ENCODE measurements around the gene SHCBP1.

Gene SHCBP1

DNA sequence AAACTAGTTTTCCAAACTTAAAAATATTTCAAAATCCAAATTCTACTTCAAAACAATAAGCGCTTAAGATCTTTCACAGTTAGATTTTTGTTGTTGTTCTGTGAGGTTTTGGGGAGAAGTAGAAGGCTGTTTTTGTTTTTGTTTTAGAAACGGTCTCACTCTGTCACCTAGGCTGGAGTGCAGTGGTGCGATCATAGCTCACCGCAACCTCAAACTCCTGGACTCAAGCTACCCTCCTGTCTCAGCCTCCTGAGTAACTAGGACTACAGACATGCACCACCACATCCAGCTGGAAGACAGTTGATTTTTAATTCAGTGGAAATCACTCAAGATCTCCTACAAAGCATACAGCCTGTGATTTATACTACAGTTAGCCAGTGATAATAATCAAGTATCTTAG lies 2.7 kb downstream of the SHCBP1 start:
- no peak for DNase-seq (ENCODE audit: low read depth)

GRCh38 chr16:46614006-46614405 lies 7.2 kb downstream of the SHCBP1 start:
- no peak for DNase-seq (ENCODE audit: low read depth)

- DNase-seq (ENCODE audit: low read depth): no peak
These were observed 7.8 kb downstream of the SHCBP1 start for GRCh38 chr16:46613352-46613751.

DNA sequence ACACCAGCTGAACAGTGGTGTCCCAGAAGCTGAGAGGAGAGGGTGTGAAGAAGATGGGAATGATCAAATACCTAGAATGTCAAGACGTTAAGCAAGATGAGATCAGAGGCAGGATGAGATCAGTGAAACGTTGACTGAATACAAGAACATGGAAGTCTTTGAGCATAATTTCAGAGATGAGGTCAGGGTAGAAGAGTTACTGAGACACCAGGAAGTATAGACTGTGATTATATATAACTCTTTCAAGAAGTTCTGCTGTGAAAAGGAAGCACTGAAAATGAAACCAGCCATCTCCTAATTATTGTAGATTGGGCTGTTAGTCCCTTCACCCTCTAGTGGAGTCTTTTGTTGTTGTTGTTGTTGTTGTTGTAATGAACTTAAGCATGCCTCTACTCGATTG lies 9.1 kb downstream of the SHCBP1 start:
- no peak for DNase-seq (ENCODE audit: low read depth)

GRCh38 chr16:46607529-46607928 lies 13.7 kb downstream of the SHCBP1 start:
- DNase-seq (ENCODE audit: low read depth): no peak

GRCh38 chr16:46606231-46606630 lies 14.9 kb downstream of the SHCBP1 start:
- DNase-seq (ENCODE audit: low read depth): no peak

- DNase-seq (ENCODE audit: low read depth): no peak
These were observed 29.9 kb downstream of the SHCBP1 start for GRCh38 chr16:46591257-46591656.

- no peak for DNase-seq (ENCODE audit: low read depth)
These were observed 35.1 kb downstream of the SHCBP1 start for GRCh38 chr16:46586011-46586577.

DNA sequence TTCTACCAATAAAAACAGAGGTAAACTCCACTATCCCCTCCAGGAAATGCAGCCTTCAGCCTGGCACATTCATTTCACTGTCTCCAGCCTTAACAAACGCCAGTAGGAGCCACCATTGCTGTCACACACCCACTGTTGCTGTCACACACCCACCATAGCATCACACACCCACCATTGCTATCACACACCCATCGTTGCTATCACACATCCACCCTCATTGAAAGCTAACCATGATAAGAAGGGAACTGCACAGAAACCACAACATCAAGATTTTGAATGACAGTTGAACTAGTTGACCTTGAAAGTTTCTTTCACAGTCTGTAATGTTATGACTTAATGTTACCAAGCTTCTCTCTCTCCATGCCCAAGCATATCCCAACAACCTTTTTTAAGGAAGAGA lies 38.1 kb downstream of the SHCBP1 start:
- DNase-seq (ENCODE audit: low read depth): no peak

- no peak for DNase-seq (ENCODE audit: low read depth)
These were observed 38.9 kb downstream of the SHCBP1 start for GRCh38 chr16:46582313-46582712.

DNA sequence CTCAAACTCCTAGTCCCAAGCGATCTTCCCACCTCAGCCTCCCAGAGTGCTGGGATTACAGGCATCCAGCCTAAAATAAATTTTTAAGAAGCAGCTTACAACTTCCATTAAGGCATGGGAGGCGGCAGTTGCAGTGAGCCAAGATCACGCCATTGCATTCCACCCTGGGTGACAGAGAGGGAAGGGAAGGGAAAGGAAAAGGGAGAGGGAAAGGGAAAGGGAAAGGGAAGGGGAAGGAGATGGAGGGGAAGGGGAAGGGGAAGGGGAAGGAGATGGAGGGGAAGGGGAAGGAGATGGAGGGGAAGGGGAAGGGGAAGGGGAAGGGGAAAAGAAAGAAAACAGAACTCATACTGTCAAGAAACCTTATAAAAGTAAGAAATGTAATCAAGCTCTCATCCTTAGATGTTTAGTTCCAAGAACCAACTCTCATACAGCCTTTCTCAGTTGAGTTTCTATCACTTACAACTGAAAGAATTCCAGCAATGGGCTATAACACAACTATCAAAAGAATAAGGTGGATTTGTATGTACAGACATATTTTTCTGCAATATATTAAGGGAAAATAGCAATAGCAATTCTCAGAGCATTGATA lies 43.1 kb downstream of the SHCBP1 start:
- no peak for DNase-seq (ENCODE audit: low read depth)

- DNase-seq (ENCODE audit: low read depth): no peak
These were observed 47.4 kb downstream of the SHCBP1 start for GRCh38 chr16:46573834-46574159.

GRCh38 chr16:46573008-46573833 lies 48.0 kb downstream of the SHCBP1 start:
- DNase-seq (ENCODE audit: low read depth): peak; percentile 35

DNA sequence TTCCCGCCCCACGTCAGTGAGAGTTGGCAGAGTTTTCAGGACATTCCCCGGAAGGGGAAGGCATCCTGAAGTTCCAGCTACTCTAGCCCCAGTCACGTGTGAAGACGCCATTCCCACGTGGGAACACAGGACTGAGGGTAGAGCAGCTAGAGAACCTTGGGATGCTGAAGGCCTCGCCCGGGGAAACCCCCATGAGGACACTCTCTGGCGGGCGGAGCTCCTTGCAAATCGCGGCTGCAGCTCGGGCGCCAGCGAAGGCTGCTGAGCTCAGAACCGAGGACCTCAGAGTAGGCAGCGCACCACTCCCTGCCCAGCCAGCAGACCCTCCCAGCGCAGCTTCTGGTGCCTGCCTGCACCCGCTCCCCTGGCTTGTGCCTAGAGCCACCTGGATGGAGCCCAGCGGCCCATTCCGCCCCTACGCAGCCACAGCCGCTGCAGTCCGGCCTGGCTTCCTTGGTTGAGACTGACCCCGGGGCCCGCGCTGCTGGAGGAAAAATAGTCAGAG lies 51.9 kb downstream of the SHCBP1 start:
- DNase-seq (ENCODE audit: low read depth): no peak

DNA sequence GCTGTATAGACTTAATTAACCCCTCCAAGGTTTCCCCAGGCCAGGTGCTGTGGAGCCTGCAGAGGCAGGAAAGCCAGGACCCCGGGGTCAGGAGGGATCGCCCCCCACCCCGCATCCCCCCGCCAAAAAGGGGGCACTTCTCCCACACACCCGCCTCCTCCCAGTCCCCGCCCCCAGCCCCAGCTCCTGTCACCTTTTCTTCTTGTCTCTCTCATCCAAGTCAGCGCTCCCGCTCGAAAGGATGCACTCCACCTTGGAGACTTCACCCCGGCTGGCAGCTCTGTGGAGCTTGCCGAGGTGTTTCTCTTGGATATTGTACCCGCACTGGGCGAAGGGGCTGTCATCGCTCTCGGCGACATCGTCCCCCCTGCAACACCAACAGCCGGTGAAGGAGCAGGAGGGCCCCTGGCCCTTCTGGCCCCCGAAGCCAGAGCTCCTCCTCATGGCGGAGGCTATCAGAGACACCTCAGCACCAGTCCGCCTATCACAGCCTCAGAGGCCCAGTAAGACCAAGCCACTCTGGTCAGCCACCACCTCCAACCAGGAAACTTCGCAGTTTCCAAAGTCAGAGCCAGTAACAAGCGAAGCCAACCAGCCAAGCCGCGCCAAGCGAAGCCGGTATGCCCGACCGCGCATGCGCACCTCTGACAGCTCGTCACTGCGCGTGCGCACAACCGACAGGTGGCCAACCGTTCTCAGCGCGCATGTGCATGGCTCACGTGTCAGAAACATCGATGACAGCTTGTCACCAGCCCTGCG lies 52.5 kb downstream of the SHCBP1 start:
- DNase-seq (ENCODE audit: low read depth): no peak

- no peak for DNase-seq (ENCODE audit: low read depth)
These were observed 58.2 kb downstream of the SHCBP1 start for GRCh38 chr16:46562979-46563378.

DNA sequence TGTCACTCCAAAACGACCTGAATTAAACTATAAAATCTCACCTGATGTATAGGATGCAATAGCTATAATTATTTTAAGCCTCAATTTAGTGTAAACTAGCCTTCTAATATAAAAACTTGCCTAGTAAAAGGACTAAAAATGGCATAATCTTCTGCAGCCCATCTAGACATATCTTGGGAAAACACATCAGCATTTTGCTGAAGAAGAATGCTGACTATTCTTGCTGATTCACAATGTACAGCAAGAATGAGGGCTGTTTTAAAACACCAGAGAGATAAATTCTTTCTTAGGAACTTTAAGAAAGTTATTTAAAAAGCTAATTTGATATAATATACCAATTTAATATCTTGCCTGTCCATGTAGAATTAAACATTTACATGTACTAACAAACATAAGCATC lies 63.2 kb downstream of the SHCBP1 start:
- DNase-seq (ENCODE audit: low read depth): no peak

DNA sequence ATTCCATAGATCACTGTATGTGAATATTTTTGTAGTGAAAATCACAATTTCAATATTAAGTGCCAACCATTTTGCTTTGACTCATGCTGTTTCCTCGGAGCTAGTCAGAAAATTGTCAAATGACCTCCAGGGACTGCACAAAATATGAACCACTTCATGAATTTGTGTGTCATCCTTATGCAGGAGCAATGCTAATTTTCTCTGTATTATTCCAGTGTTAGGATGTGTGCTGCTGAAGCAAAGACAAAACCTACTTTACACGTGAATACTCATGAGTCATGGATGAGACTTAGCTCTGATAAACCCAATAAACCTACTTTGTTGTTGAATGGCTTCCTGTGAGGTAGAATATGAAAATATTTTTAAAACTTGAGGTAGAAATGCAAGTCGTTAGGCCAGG lies 65.2 kb downstream of the SHCBP1 start:
- DNase-seq (ENCODE audit: low read depth): no peak

- DNase-seq (ENCODE audit: low read depth): peak; percentile 22
These were observed 66.7 kb downstream of the SHCBP1 start for GRCh38 chr16:46554435-46554834.

DNA sequence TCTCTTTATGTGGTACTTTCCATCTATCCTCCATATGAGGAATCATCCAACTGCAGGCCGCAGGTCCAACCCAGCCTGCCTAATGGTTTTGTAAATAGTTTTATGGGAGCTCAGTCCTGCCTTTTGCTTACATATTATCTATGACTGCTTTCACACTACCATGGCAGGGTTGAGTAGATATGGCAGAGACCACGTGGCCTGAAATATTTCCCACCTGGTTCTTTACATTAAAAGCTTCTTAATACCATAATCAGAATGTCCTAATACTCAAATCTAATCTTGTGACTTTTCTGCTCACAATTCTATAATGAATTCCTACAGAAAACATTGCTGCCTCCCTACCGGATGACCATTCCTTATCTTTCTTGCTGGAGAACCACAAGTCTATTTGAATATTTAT lies 71.7 kb downstream of the SHCBP1 start:
- no peak for DNase-seq (ENCODE audit: low read depth)
